Astrocyte of the cerebellum (primary cell): ENCODE data around the gene PBX3.

Source experiments
- DNase-seq: peaks from one replicate; pipeline ENCODE4 v3.0.0-alpha.2; 2011; ENCODE audit warnings: low read depth
- H3K4me3 ChIP-seq: 2 replicates; pipeline ENCODE4 v1.5.1; 2011; ENCODE audit warnings: mild to moderate bottlenecking, low read depth, low read length, moderate library complexity
- in situ Hi-C: cut with HindIII; loops from 2 replicates; pipeline ENCODE4 v1.10.0; 2017; ENCODE audit warnings: low sequenced_read_pairs
- TF ChIP-seq, protein P1 (sequence below): IDR thresholded peaks from 2 replicates; pipeline ENCODE4 v1.5.1; 2012; ENCODE audit warnings: low read length, low read depth, moderate library complexity, mild to moderate bottlenecking; ENCODE audit errors: missing control alignments

Gene PBX3

DNA sequence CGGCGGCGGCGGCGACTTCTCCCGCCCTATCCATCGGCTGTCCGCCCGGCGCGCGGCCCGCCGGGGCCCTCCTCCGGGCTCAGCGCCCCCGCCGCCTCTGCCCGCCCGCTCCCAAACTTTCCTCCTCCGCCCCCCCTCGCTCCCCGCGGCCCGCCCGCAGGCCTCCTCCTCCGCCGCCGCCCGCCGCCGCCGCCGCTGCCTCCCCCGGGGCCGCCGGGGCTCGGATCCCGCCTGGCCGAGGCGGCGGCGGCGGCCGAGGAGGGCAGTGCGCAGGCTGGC is 460 bp upstream of the PBX3 start:
- in situ Hi-C loops, result no loop called here
- no peak for DNase-seq
- TF ChIP-seq, protein P1, sequence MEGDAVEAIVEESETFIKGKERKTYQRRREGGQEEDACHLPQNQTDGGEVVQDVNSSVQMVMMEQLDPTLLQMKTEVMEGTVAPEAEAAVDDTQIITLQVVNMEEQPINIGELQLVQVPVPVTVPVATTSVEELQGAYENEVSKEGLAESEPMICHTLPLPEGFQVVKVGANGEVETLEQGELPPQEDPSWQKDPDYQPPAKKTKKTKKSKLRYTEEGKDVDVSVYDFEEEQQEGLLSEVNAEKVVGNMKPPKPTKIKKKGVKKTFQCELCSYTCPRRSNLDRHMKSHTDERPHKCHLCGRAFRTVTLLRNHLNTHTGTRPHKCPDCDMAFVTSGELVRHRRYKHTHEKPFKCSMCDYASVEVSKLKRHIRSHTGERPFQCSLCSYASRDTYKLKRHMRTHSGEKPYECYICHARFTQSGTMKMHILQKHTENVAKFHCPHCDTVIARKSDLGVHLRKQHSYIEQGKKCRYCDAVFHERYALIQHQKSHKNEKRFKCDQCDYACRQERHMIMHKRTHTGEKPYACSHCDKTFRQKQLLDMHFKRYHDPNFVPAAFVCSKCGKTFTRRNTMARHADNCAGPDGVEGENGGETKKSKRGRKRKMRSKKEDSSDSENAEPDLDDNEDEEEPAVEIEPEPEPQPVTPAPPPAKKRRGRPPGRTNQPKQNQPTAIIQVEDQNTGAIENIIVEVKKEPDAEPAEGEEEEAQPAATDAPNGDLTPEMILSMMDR, result no peak
- peak overlapping the region; percentile 88 for H3K4me3 ChIP-seq

DNA sequence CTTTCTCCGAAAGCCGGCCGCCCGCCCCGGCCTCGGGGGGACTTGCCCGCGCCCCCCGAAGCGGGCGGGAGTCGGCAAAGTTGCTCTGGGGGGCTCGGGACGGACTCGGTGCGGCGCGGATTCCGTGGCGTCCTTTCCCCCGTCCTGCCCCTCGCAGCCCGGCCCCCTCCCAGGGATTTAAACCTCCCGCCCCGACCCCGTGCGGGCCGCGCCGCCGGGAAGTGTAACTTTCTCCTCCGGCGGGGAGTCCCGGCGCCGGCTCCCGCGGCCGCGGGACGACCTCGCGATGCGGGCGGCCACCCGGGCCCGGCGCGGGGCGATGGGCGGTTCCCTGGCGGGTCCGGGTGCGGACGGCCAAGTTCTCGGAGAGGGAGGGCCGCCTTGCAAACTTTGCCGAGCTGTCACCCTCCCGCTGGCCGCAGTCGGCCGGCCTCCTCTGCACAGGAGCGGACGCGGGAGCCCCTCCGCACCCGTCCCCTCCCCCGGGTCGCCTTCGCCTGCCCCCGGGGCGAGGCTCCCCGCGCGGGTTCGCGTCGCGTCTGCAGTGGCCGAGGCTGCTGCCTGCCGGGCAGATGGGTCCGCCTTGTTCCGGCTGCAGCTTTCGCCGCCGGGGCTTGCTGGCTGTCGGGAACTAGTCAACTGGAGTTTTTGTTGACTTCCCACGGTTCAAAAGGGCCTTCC is 732 bp downstream of the PBX3 start:
- DNase-seq, result no peak
- TF ChIP-seq, protein P1, result no peak
- in situ Hi-C loops, result no loop called here
- H3K4me3 ChIP-seq, result peak overlapping the region; percentile 88

DNA sequence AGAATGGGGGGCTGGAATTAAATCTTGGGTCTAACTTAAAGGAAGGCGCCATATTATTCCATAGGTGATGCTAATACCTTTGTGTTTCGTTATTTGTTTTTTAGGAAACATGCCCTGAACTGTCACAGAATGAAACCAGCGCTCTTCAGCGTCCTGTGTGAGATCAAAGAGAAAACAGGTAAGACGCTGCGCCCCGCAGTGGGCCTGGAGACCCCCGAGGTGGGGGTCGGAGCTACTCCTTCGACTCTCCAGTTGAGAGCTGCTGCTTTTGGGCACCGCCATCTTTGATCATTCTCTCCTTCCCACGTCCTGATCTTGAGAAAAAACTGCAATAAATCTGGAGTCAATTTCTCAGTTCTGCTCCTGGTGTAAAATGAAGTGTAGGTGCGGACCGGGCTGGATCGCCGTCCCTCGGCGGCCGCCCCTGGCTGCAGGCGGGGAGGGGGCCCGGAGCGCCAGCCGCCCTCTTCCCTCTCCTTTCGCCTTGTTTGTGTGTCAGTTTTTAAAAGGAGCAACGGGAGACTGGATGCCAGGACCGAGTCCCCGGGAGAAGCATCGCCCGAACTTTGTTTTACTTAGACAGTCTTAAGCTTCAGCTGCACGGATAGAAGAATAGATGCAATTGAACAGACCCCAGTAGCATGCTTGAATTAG is 1.4 kb downstream of the PBX3 start:
- in situ Hi-C loops, result no loop called here
- H3K4me3 ChIP-seq, result peak overlapping the region; percentile 88
- no peak for DNase-seq
- TF ChIP-seq, protein P1, result no peak

DNA sequence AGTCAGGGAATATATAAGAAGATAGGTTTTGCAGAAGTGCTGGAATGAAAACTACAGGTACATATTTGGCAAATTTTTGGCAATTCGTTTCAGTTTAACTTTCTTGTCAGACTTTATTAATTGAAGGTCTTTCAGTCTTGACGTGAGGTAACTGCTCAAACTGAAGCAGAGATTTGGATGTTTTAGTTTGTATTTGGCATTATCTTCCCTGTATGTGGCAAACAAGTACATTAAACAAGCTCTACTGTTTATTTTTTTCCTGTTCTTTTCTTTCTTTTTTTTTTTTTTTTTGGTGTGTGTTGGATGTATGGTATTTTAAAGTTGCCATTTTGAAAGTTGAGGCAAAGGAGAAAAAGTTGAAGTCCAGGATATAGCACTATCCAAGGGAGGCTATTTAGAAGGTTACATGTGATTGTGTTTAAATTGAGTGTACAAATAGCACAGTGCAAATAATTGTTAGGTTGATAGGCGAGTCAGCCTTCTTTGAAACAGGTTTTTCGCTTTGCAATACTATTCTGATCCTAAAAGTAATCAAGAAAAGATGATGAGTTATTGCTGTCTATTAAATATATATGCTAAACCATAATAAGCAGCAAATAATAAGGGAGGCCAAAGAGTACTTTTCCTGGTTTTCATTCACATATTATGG is 2.2 kb downstream of the PBX3 start:
- peak overlapping the region; percentile 88 for H3K4me3 ChIP-seq
- TF ChIP-seq, protein P1, result no peak
- DNase-seq, result no peak
- in situ Hi-C loops, result no loop called here

DNA sequence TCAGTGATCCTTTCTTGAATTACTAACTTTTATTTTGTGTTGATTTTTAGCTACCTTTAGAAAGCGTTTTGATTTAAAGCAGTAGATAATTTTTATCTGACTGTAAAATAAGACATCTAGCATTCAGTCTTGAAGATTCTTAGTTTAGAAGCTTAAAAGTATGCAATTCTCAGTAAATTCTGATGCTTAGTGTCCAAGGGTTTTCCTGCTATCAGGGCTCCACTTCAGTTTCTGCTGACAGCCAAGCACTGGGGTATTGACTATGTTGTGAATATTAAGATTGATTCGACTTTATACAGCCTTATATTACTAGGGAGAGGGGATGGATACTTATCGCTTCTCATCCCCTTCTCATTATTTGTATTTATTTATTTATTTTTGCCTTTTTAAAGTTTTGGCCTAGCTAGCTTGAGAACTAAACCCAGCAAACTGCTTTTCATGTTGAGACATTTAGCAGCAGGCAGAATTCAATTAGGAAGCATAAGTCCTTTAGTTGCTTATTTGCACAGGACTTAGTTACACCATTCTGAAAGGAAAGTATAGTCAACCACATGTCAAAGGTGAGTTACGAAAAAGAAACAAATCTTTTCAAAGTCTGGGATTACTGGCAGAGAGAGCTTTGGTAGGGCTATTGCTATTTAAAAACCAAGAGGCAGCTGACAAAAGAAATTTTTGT is 2.9 kb downstream of the PBX3 start:
- in situ Hi-C loops, result no loop called here
- peak; percentile 23 for DNase-seq
- H3K4me3 ChIP-seq, result peak overlapping the region; percentile 88
- TF ChIP-seq, protein P1, result no peak

DNA sequence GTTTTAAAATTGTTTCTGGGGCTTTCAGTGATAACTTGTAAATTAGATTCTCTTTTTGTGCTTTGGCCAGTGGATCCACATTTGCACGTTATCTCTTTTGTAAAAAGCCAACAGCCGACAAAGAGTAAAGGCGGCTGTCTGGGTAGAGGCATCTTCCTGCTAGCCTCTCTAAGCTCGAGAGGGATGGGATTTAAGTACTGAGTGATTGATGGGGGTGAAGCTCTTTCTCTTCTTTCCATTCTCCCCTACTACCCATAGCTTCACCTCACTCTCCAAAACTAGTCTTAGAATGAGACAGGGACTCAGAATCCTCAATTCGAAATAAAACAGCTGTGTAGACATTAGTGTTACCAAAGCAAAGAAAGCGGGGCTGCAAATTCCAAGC is 3.4 kb downstream of the PBX3 start:
- in situ Hi-C loops, result no loop called here
- TF ChIP-seq, protein P1, result no peak

More for the DNA sequence above, 3.4 kb downstream of the PBX3 start:
- peak overlapping the region; percentile 88 for H3K4me3 ChIP-seq
- DNase-seq, result no peak
